H1 (cell line): Measurements from ENCODE around the gene ASB1. TPM values are rescaled to one million over a fixed set of nuclear protein-coding genes. Genes with fewer than 3 reads are reported as not detected.

Experiments used
- polyA plus RNA-seq, 7 experiments: library from polyadenylated mRNA; depleted of rRNA in 3 of 7; stranded (reverse) in 5 of 7; unstranded in 2 of 7; fragments of >200 nt in 5 of 7; fragments of 200-250 nt in 2 of 7; gene quantifications; 1 replicate in 5 of 7; 2 replicates in 1 of 7; 4 replicates in 1 of 7; pipeline versions ENCODE4 v1.2.1 to v1.2.3, GENCODE V29; 2011 to 2013; ENCODE audit warnings: missing spikeins in 2 of 7, mixed read lengths in 2 of 7
- total RNA-seq: library from RNA; stranded (reverse); fragmentation: NEBNext Ultra II Directional; extraction: Animal tissue kit (Norgen Biotek cat#: 25700); gene quantifications from 2 replicates; pipeline ENCODE4 v1.2.1, GENCODE V29; 2021
- TF ChIP-seq, protein P1 (sequence below): IDR thresholded peaks from 2 replicates; pipeline ENCODE4 v1.6.1; 2011; ENCODE audit warnings: low read length, improper control_type of control experiment

The ASB1 gene
- total and polyA plus RNA-seq, 2 of the 8 experiments (the other 6 are each of a cell fraction or from before 2014, with no cell fraction given), result 24.1 to 36.0 TPM

DNA sequence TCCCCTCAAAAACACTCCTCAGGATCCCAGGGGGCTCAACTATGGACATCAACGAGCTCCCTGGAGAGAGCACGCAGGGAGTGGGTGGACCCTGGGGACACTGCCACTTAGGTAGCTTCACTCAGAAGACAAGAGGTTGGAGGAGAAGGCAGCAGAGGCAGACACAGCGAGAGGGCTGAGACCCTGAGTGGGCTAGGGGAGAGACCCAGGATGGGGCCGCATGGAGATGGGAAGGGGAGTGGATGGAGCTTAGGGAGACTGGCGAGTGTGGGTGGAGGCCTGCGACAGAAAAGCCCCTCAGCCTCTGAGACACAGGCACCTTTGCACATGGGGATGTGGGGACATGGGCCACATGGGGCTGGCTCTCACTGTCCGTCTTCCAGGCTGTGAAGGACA, 70.9 kb downstream of the ASB1 start (continued):
- TF ChIP-seq, protein P1, sequence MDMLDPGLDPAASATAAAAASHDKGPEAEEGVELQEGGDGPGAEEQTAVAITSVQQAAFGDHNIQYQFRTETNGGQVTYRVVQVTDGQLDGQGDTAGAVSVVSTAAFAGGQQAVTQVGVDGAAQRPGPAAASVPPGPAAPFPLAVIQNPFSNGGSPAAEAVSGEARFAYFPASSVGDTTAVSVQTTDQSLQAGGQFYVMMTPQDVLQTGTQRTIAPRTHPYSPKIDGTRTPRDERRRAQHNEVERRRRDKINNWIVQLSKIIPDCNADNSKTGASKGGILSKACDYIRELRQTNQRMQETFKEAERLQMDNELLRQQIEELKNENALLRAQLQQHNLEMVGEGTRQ, result no peak
- TF ChIP-seq, all 59 proteins: peak for 0
